Vagina (tissue), 2 donors: ENCODE measurements around the gene FNDC3A.

Source experiments
- CTCF ChIP-seq, 3 experiments: fragments of 450-650 bp in 2 of 3; fragments of 200-600 bp in 1 of 3; sonication (generic) in 1 of 3; IDR thresholded peaks; one replicate each; pipeline ENCODE4 v1.5.1; 2017 to 2019; ENCODE audit warnings: antibody characterized with exemption in 3 of 3, mild to moderate bottlenecking in 2 of 3, moderate library complexity in 2 of 3
- POLR2A ChIP-seq, 2 donors: fragments of 450-650 bp; IDR thresholded peaks; one replicate each; pipeline ENCODE4 v1.6.1; 2017; ENCODE audit warnings: antibody characterized with exemption in 2 of 2, mild to moderate bottlenecking in 2 of 2, moderate library complexity in 2 of 2
- POLR2AphosphoS5 ChIP-seq, 2 donors: sonication (generic); formaldehyde crosslinking; IDR thresholded peaks; one replicate each; pipeline ENCODE4 v1.9.0; 2017; ENCODE audit warnings: antibody characterized with exemption in 2 of 2, mild to moderate bottlenecking in 2 of 2, low read depth in 1 of 2; ENCODE audit not compliant: insufficient read depth in 1 of 2

GRCh38 chr13:49213539-49213938, 237.8 kb downstream of the FNDC3A start:
- TF ChIP-seq CTCF (IDR thresholded peaks at IDR 0.05) = no peak
- no peak for TF ChIP-seq POLR2AphosphoS5 (IDR thresholded peaks at IDR 0.05; ENCODE audit: insufficient read depth in 1 of 2, low read depth in 1 of 2)
- TF ChIP-seq POLR2A (IDR thresholded peaks at IDR 0.05) = no peak
